ENCODE measurements around the gene C11orf21. TPM values are rescaled to one million over a fixed set of nuclear protein-coding genes. Genes with fewer than 3 reads are reported as not detected.

Gene C11orf21
- total RNA-seq, 1 donor from 2014 or later: 39.5 TPM

DNA sequence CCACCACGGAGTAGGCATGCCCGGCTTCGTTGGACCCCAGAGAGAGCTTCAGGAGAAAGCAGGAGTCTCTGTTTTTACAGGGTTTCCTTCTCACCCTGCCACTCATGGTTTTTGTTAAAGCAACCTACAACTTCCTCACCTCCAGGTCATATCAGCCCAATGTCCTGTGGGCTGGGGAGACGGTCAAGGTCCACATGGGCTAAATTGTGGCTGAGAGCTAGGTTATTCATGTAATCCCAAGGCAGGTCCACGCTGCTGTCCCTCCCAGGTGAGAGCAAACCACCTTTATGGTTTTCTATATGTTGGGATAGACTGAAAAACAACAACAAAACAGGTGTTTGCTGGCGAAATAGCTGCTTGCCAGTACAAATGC is 19.6 kb upstream of the C11orf21 start:
- intact Hi-C loops (cut with micrococcal nuclease): no loop called here

DNA sequence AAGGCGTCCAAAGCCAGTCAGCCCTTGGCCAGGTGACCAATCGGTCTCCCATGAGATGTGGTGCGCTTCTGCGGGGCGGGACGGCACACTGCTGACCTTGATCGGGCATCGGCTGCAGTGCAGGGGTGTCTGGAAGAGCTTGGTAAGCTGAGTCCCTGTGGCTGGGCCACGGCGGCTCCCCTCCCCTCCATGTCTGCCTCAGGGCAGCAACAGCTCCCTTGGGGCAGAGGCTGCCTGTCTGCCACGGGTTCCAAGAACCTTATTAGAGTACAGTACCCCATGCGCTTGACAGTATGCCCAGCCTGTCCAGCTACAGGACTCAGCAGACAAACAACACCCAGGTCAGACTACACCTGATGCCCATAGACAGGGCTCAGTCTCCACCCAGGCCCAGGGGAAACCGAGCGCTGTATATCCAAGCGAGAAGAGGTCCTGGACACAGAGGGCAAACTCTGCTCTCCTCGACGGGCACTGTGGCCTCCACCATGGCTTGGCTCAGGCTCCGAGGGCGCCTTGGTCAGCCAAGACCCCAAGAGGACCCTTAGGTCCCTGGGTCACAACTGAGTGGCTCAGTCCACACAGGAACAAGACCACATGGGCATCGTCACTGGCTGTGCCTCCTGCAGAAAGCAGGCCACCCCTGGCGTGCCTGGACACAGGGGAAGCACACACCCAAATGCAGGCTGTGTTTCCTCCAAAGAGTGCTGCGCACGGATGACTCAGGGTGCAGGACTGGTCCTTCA is 19.0 kb upstream of the C11orf21 start:
- intact Hi-C loops (cut with micrococcal nuclease): no loop called here

DNA sequence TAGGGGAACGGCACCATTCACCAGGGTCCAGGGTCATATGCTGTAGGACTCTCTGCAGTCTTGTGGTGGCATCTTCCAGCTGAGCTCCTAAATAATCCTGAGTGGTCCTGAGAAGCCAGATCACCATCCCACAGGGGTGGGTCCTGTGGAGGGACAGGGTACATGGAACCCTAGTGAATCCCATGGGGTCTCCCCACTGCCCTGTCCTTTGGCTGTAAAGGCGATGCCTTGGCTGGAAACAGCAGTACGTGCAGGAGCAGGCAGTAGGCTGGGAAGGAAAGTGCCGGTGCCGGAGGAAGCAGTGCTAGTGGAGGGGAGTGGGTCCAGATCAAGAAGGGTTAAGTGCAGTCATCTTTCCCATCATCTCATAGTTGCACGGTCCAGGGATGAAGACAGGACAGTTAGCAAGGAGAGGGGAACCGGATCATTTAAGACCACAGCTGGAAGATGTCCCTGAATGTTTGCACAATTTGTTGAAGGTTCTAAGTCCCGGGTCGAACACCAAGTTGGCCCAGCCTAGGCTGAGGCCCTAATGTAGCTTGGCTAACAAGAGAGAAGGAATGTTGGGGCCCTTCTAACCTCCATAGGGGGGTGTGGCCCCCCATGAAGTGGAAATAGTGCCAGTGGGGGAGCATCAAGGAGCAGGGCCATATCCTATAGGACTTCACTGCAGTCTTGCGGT is 18.2 kb upstream of the C11orf21 start:
- intact Hi-C loops (cut with micrococcal nuclease): no loop called here

DNA sequence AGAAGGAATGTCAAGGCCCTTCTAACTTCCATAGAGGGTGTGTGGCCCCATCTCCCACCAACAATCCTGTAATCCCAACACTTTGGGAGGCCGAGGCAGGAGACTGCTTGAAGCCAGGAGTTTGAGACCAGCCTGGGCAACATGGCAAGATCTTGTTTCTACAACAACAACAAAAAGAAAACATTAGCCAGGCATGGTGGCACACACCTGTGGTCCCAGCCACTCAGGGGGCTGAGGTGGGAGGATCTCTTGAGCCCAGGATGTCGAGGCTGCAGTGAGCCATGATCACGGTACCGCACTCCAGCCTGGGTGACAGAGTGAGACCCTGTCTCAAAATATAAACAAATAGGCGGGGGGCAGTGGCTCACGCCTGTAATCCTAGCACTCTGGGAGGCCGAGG is 17.0 kb upstream of the C11orf21 start:
- intact Hi-C loops (cut with micrococcal nuclease): no loop called here

DNA sequence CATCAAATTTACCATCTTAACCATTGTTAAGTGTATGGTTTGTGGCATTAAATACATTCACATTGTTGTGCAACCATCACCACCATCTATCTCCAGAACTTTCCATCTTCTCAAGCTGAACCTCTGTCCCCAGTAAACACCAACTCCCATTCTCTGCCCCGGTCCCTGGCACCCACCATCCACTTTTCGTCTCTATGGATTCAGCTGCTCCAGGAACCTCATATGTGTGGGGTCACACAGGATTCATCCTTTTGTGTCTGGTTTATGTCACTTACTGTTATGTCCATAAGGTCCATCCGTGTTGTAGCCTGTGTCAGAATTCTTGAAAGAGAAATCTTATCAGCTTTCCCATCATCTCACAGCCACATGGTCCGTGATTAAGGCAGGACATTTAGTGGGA is 16.4 kb upstream of the C11orf21 start:
- intact Hi-C loops (cut with micrococcal nuclease): no loop called here

DNA sequence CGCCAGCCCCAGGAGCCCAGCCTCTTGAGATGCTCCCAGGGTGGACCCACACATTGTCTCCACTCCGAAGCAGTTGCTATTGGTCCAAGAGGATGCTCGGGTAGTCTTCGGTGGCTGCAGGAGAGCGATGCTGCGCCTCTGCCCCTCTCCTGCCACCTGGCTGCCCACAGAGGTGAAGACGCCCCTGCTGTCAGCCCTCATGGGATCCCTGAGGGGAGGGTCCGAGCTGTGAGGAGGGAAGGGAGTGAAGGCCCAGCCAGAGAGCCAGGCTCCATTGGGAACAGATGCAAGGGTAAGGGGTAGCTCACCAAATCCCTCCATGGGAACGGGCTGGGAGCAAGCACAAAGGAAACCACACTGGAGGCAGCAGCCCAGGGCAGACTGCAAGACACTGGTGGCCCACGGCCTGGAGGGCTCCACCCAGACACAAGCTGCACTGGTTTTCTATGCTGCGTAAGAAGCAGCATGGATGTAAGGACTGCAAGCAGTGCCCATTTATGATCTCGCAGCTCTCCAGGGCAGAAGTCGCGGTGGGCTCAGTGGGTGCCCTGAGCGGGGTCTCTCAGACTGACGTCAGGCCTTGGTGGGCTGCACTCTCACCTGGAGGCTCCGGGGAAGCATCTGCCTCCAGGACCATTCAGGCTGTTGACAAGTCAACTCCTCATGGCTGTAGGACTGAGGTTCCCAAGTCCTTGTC is 15.8 kb upstream of the C11orf21 start:
- intact Hi-C loops (cut with micrococcal nuclease): no loop called here

DNA sequence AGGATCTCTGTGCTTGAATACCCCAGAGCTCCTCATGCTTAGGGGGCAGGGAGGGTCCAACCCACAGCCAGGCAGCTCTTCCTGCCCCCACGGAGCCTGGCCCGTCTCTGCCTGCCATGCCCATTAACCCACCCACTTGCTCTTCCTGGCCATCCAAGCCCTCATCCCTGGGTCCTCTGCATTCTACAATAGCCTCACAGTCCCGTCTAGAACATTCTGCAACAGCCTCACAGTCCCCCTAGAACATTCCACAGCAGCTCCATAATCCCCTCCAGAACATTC is 15.2 kb upstream of the C11orf21 start:
- intact Hi-C loops (cut with micrococcal nuclease): no loop called here

DNA sequence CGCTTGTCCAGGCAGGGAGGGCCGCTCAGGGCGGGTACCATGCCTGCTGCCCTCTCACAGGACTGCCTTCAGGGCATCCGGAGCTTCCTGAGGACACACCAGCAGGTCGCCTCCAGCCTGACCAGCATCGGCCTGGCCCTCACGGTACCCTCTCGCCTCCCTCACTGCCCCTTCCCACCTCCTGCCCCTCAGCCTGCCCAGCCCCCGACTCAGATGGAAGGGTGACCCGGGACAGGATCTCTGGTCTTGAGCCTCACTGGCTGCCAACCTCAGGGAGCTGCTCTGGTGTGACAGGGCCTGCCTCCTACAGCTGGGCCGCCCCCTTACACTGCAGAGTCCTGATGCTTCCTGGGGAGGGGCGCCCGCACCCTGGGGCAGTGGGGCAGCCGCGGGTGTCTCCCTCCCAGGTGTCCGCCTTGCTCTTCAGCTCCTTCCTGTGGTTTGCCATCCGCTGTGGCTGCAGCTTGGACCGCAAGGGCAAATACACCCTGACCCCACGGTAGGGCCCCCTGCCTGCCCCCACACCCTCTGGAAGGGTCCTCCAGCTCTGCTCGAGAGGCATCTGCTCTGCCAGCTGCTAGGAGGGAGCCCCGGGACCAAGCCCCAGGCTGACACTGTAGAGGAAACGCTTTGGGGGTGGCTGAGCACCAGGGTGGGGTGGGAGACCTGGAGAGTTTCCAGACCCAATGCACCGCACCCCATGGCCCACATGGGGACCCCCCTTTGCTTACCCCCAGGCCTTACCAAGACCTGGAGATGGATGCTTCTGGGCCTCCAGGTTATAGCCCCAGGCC is 14.6 kb upstream of the C11orf21 start:
- intact Hi-C loops (cut with micrococcal nuclease): no loop called here

DNA sequence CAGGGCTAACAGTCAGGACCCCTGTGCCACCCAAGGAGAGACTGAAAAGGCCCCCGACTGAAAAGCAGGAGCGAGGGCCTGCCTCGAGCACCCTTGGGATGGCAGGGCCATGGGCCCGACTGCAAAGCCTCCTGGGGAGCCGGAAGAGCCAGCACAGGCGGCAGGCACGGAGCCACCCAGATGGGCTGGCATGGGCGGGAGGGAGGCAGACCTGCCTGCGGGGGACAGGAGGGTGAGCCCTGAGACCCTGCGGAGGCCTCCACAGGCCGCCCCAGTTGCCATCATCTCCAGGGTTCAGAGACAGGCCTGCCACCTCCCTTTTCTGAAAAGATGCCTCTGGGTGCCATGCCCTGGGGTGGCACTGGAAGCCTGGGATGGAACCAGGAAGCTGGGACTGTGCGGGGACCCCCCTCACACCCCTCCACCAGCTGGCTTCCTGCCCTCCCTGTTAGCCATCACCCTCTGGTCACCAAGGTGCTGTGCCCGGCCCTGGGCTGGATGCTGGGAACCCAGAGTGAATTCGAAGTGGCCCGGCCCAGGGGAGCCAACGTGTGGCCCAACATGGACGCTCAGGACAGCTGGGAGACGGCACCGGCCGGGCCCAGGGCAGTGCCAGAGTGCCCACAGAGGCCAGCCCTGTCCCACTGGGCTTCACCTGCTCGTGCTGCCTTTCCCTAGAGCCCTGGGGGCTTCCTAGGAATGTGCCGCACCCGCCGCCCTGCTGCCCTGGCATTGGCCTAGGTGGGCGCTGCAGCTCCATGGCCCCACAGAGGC is 13.9 kb upstream of the C11orf21 start:
- intact Hi-C loops (cut with micrococcal nuclease): no loop called here

DNA sequence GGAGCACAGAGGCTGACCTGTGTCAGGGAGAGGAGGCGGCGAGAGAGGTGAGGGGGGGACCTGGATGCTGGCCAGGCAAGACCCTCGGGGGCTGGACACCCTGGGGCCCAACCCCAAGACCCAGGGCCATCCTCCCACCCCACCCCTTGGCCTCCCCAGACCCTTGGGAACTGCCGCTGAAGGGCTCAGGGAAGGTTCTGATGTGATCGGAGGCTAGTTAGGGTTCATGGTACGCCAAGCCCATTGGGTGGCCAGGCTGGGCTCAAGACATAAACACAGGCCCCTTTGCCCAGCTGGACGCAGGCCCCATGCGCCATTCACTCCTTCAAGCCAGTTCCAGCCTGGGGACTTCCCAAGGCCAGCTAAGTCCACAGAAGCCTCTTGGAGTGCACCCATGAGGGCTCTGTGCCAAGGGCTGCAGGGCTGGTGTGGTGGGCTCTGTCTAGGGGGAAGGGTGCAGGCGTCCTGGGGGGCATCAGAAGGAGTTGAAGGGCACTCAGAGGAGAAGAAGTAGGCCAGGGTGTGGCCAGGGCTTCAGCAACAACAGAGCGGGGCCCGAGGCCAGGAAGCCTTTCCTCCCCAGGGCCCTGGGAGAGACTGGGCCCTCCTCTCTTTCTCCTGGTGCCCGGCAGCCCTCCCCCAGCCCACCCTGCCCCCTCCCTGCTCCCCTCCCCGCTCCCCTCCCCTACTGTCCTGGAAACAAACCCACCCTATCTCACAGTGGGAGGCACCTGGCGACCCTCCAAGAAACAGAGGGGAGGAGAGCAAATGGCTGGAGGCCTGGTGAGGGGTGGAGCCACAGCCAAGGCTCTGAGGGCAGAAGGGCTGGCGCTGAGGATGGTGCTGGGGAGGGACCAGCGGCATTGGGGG is 13.0 kb upstream of the C11orf21 start:
- intact Hi-C loops (cut with micrococcal nuclease): no loop called here

DNA sequence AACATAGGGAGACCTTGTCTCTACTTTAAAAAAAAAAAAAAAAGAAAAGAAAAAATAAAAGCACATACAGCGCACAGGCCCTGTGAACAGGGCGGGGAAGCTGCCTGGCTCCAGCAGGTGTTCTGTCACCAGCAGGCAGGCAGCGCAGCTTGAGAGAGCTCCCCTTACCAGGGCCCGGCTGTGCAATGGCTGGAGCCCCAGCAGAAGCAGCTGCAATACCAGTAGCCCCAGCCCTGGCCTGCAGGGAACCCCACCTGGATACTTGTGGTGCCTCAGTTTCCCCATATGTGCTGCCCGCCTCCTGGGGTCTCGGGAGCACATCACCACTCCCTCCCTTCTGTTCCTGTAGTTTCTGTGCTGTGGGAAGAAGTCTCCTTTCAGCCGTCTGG is 12.4 kb upstream of the C11orf21 start:
- intact Hi-C loops (cut with micrococcal nuclease): no loop called here

DNA sequence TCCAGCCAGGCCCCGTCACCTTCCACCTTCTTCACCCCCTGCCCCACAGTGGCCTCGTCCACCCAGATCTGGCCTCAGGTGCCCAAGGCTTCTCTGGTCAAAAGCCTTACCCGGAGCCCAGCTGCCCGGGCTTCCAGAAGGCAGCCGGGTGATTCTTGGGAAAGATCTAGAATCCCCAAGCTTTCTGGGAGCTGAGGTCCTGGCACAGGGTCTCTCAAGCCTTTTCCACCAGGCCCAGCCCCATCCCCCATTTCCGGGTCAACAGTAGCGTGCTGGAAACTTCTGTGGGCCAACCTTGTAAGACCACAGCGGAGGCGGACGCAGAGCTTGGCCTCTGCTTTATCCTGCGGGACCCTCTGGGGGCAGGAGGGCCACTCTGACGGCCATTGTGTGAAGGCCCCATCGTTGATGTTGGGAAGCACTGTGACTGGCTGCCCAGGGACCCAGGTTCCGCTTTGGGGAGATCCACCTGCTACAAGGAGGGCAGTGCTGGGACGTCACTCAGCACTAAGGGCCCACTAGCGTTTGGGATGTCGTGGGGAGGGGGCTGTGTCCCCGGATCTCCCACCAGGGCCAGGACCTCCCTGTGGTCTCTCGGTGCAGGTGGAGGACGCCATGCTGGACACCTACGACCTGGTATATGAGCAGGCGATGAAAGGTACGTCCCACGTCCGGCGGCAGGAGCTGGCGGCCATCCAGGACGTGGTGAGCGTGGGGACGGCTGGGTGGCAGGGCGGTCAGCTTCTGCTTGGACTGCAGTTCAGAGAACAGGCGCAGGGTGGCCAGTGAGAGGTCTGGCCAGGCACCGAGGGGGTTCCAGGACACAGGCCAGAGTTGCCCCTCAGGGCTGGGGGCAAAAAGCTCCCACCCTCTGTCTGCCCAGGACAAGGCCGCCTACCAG is 11.6 kb upstream of the C11orf21 start:
- intact Hi-C loops (cut with micrococcal nuclease): no loop called here

DNA sequence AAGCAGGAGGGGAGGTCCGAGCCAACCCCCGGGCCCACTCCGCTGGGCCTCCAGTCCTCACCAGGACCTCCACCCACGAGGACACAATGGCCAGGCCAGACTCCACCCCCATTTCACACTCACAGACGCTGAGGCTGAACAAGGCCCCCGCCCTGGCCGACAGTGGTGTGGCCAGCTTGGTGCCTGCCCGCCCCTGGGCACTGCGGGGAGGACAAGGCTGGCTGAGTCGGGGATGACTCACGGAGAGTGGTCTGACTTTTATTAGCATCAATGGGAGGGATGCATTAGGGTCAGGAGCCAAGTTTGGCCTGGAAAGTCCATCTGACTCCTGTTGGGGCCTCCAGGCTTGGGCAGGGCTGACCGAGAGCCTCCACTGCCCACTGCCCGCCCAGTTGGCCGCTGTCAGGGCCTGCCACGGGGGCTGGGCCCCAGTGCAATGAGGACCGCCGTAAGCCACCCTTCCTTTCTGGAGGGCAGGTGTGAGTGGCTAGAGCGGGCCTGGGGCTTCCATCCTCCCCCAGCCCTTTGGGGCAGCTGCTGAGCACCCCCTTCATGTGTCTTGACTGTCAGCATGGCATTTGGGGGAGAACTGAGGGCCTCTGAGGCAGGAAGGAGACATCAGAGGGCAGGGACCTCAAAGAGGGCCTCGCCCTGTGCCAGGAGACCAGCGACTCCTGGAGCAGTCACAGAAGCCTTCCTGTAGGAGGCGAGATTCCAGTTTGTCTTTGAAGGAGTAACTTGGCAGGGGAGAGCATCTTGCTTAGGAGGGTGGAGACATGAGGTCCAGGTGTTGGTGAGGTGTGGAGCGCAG is 10.7 kb upstream of the C11orf21 start:
- intact Hi-C loops (cut with micrococcal nuclease): no loop called here

DNA sequence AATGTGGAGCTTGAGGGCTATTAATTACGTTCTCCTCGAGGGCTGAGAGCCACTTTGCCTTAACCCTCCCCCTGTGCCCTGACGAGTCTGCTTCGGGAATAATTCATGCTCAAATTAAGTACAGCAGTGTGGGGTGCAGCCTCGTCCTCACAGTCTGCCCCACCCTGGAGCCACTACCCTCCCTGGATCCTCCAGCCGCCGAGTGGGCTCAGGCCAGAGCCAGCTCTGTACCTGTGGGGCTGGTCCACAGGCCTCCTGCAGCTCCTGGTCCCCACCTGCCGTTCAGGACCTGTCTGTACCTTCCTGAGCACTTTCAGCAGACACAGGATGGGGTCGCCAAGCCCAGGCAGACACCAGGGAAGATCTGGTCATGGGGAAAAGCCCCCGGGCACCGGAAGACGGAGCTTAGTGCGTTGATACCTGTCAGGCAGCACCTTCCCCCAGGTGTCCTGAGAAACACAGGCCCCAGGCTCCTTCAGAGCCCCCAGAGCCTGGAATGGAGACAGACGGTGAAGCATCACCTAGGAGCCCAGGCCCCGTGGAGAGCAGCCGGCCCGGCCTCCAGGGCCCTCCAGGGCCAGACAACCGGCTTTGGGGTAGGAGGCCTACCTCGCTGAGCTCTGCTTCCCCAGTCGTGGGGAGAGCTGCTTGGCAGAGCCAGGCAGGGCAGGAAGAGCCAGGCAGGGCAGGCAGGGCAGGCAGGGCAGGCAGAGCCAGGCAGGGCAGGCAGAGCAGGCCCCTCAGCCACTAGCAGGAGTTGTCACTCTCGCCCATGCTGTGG is 9.8 kb upstream of the C11orf21 start:
- intact Hi-C loops (cut with micrococcal nuclease): no loop called here

DNA sequence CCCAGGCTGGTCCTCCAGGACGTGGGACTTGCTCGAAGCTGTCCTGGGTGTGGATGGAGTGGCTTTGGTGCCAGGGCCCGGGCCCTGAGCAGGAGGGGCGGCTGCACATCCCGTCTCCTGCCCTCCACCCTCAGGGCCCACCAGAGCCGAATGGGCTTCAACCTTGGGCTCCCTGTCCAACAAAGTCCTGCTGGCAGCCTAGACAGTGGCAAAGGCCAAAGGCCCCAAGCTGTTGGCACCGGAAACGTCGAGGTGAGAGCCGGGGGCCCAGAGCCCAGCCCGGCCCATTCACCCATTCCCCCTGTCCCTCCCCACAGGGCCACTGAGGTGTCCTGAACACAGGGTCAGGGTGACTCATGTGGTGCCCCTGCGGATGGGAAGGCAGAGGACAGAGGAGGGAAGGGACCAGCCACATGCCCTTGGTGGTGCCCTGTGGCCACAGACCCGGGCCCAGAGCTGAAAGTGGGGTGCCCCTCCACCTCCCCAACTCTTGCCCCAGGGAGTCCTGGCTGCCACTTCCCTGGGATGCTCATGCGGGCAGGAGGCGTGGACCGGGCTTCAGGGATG is 9.2 kb upstream of the C11orf21 start:
- intact Hi-C loops (cut with micrococcal nuclease): no loop called here

DNA sequence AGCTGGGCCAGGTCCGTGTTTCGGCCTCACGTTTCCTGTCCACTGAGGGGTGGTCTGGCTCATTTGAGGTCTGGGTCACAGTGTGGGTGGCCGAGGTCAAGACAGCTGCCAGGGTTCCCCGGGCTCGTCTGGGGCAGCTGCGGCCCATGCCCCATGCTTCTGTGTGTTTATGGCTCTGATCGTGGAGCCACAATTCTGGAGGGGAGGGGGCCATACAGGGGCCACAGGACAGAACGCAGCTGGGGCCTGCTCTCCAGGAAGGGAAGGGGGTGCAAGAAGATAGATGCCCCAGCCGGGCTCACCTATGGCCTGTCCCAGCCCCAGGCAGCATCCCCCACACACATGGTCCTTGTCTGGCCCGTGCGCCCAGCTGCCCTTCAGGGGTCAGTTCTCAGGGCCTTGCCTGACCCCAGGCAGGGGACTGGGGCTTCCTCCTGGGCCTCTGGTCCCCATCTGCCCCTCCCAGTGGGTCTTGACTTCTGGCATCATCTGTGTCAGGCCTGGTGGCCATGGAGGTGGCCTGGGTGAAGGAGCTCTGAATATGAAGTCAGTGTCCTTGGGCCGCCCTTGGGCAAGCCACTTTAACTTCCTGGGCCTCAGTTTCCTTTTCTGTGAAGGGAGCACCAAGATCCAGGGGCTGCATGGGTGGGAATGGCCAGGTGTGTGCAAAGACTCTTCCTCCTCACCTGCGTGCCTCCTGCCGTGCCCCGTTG is 8.5 kb upstream of the C11orf21 start:
- intact Hi-C loops (cut with micrococcal nuclease): no loop called here

All from T-helper 2 cell treated with Interferon-gamma antibody and Interleukin-4, amounts not matched to agents 100 ng/mL and 5 ng/mL, for 36 hours (primary cell).